Hepatocyte (in vitro differentiated cells): ENCODE measurements around the gene ZMYM2. TPM values are rescaled to one million over a fixed set of nuclear protein-coding genes. Genes with fewer than 3 reads are reported as not detected.
"Not testable (repeated sequence)": the region's sequence is repeated elsewhere in the genome, so short reads cannot be mapped to it uniquely, and the experiment has no call there.

Source experiments
- DNase-seq: peaks from one replicate; pipeline ENCODE4 v3.0.0-alpha.2; 2016; ENCODE audit warnings: low spot score
- H2AFZ ChIP-seq: fragments of 200-600 bp; sonication (generic); 2 replicates; pipeline ENCODE4 v1.6.0; 2016; ENCODE audit warnings: antibody characterized with exemption, mild to moderate bottlenecking
- H3K27ac ChIP-seq: fragments of 200-600 bp; sonication (generic); 2 replicates; pipeline ENCODE4 v1.5.1; 2016; ENCODE audit warnings: mild to moderate bottlenecking
- H3K27me3 ChIP-seq: fragments of 200-600 bp; sonication (generic); 2 replicates; pipeline ENCODE4 v1.6.1; 2016
- H3K36me3 ChIP-seq: fragments of 200-600 bp; sonication (generic); replicated peaks from 2 replicates; pipeline ENCODE4 v1.5.1; 2016; ENCODE audit warnings: low read depth; ENCODE audit not compliant: insufficient read depth
- H3K4me1 ChIP-seq: fragments of 200-600 bp; sonication (generic); 2 replicates; pipeline ENCODE4 v1.5.1; 2016; ENCODE audit warnings: mild to moderate bottlenecking, moderate library complexity; ENCODE audit not compliant: insufficient read depth
- H3K4me2 ChIP-seq: fragments of 200-600 bp; sonication (generic); 2 replicates; pipeline ENCODE4 v1.6.0; 2016
- H3K4me3 ChIP-seq: fragments of 200-600 bp; sonication (generic); 2 replicates; pipeline ENCODE4 v1.5.1; 2016; ENCODE audit warnings: mild to moderate bottlenecking
- H3K79me2 ChIP-seq: fragments of 200-600 bp; sonication (generic); 2 replicates; pipeline ENCODE4 v1.6.0; 2017; ENCODE audit warnings: mild to moderate bottlenecking
- H3K9me2 ChIP-seq: fragments of 200-600 bp; sonication (generic); replicated peaks from 2 replicates; pipeline ENCODE4 v1.6.0; 2017; ENCODE audit warnings: mild to moderate bottlenecking; ENCODE audit not compliant: insufficient read depth
- H3K9me3 ChIP-seq: fragments of 200-600 bp; sonication (generic); 2 replicates; pipeline ENCODE4 v1.5.1; 2016; ENCODE audit warnings: low read depth, mild to moderate bottlenecking
- H4K20me1 ChIP-seq: fragments of 200-600 bp; sonication (generic); 2 replicates; pipeline ENCODE4 v1.6.0; 2016; ENCODE audit warnings: mild to moderate bottlenecking; ENCODE audit not compliant: insufficient read depth, poor library complexity, severe bottlenecking
- EZH2 ChIP-seq: fragments of 200-600 bp; sonication (generic); IDR thresholded peaks from 2 replicates; pipeline ENCODE4 v1.6.1; 2016; ENCODE audit warnings: antibody characterized with exemption, mild to moderate bottlenecking, borderline replicate concordance
- EZH2phosphoT487 ChIP-seq: fragments of 200-600 bp; sonication (generic); IDR thresholded peaks from one replicate; pipeline ENCODE4 v1.6.1; 2018; ENCODE audit warnings: antibody characterized with exemption, mild to moderate bottlenecking, low read depth, moderate library complexity; ENCODE audit not compliant: unreplicated experiment, severe bottlenecking
- WGBS: methylation state at CpG from one replicate; pipeline ENCODE4 v1.1.6; 2016; ENCODE audit warnings: low lambda C conversion rate; ENCODE audit errors: missing lambda C conversion rate; 5-methylcytosine and 5-hydroxymethylcytosine counted together
- polyA plus RNA-seq: library from polyadenylated mRNA; unstranded; fragments of >200 nt; fragmentation: Nextera tagmentation; extraction: Ambion mirVana; gene quantifications from 2 replicates; pipeline ENCODE4 v1.2.1, GENCODE V29; 2016
- total RNA-seq: library from RNA; depleted of rRNA; stranded (reverse); fragments of >200 nt; gene quantifications from 2 replicates; pipeline ENCODE4 v1.2.3, GENCODE V29; 2014
- TF ChIP-seq, protein P1 (sequence below): fragments of 200-600 bp; sonication (generic); IDR thresholded peaks from 2 replicates; pipeline ENCODE4 v1.5.1; 2016; ENCODE audit warnings: antibody characterized with exemption, mild to moderate bottlenecking; ENCODE audit not compliant: poor library complexity

The ZMYM2 gene
- total and polyA plus RNA-seq, 2 experiments from 2014 or later = 25.2 to 91.1 TPM

DNA sequence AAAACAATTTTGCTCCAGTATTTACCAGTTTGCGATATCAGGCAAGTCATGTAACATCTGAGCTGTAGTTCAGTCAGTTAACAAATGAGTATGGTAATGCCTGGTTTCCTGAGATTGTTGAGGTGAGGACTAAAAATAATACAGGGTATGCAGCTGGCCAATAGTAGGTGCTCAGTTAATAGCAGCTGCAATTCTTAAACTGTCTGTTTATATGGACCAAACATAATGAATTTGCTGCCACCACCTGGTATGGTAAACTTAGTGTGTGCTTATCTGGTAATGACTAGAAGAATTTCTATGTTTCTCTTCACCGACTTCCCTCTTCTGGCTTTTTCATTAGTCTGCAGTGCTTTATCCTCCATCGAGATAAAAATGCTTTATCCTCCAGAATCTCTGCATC is 9.1 kb downstream of the ZMYM2 start:
- no peaks in the 10 kb centered on the region for H3K4me1 ChIP-seq
- TF ChIP-seq EZH2phosphoT487 = no peak
- TF ChIP-seq EZH2 = no peak
- TF ChIP-seq, protein P1, sequence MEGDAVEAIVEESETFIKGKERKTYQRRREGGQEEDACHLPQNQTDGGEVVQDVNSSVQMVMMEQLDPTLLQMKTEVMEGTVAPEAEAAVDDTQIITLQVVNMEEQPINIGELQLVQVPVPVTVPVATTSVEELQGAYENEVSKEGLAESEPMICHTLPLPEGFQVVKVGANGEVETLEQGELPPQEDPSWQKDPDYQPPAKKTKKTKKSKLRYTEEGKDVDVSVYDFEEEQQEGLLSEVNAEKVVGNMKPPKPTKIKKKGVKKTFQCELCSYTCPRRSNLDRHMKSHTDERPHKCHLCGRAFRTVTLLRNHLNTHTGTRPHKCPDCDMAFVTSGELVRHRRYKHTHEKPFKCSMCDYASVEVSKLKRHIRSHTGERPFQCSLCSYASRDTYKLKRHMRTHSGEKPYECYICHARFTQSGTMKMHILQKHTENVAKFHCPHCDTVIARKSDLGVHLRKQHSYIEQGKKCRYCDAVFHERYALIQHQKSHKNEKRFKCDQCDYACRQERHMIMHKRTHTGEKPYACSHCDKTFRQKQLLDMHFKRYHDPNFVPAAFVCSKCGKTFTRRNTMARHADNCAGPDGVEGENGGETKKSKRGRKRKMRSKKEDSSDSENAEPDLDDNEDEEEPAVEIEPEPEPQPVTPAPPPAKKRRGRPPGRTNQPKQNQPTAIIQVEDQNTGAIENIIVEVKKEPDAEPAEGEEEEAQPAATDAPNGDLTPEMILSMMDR = no peak
- 94% methylated on average over 3 of the region's 3 CpGs for WGBS

DNA sequence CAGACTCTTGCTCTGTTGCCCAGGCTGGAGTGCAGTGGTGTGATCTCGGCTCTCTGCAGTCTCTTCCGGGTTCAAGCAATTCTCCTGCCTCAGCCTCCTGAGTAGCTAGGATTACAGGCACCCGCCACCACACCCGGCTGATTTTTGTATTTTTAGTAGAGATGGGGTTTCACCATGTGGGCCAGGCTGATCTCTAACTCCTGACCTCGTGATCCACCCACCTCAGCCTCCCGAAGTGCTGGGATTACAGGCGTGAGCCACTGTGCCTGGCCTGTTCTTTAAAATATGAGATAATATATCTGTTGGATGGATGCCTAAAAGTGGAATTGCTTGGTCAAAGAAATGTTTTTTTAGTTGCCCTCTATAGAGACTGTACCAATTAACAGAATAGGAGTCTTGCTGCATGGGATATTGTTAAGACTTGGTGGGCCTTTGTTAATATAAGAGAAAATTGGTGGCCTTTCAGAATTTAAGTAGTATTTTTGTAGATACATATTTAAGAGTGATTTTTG is 16.0 kb downstream of the ZMYM2 start:
- H3K36me3 ChIP-seq = not testable (repeated sequence)
- peaks cover 26% of the 10 kb centered on the region for H4K20me1 ChIP-seq

More for the DNA sequence above, 9.1 kb downstream of the ZMYM2 start:
- peaks cover 82% of the 10 kb centered on the region for H4K20me1 ChIP-seq
- H3K36me3 ChIP-seq = no peaks in the 10 kb centered on the region
- no peaks in the 10 kb centered on the region for H3K9me2 ChIP-seq
- DNase-seq = no peak
- H2AFZ ChIP-seq = no peak overlapping the region
- H3K9me3 ChIP-seq = no peaks in the 10 kb centered on the region
- no peak overlapping the region for H3K4me3 ChIP-seq
- H3K4me2 ChIP-seq = no peak overlapping the region
- peaks cover 100% of the 10 kb centered on the region for H3K79me2 ChIP-seq
- H3K27ac ChIP-seq = no peak overlapping the region
- no peaks in the 10 kb centered on the region for H3K27me3 ChIP-seq

DNA sequence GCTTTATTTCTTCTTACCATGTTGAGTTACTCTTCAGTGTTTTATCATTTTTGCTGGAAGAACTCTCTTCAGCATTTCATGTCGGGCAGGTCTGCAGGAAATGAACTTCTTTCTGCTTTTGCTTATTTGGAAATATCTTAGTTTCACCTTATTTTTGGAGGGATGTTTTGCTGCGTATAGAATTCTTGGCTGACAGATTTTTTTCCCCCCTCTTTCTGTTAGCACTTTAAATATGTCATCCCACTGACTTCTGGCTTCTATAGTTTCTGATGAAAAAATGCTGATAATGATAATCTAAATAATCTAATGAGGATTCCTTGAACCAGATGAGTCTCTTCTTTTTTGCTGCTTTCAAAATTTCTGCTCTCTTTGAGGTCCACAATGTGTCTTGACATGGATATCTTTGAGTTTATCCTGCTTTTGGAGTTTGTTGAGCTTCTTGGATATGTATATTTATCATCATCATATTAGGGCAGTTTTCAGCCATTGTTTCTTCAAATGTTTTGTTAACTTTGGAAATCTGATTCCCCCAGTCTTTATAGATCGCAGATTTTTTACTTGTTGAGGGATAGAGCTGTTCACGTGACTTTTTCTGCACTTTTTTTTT is 20.4 kb downstream of the ZMYM2 start:
- Histone ChIP-seq H2AFZ (no peak overlapping the region), H3K27ac (no peak overlapping the region), H3K9me3 (peaks cover 4% of the 10 kb centered on the region), H3K4me3 (peak overlapping the region; percentile 15), H4K20me1 (peaks cover 40% of the 10 kb centered on the region), H3K36me3 (no peaks in the 10 kb centered on the region), H3K9me2 (no peaks in the 10 kb centered on the region), H3K79me2 (peaks cover 100% of the 10 kb centered on the region), H3K4me2 (no peak overlapping the region), H3K4me1 (peaks cover 5% of the 10 kb centered on the region), H3K27me3 (no peaks in the 10 kb centered on the region)
- TF ChIP-seq EZH2 = no peak
- TF ChIP-seq EZH2phosphoT487 = no peak
- TF ChIP-seq, protein P1 = no peak
- no peak for DNase-seq
- 98% methylated on average over 4 of the region's 4 CpGs for WGBS

More for the DNA sequence above, 16.0 kb downstream of the ZMYM2 start:
- H3K27ac ChIP-seq, H3K27me3 ChIP-seq, DNase-seq, H3K4me1 ChIP-seq, H2AFZ ChIP-seq, H3K9me3 ChIP-seq, H3K9me2 ChIP-seq, H3K4me3 ChIP-seq, H3K4me2 ChIP-seq: not testable (repeated sequence)
- WGBS = 94% methylated on average over 7 of the region's 7 CpGs
- peaks cover 100% of the 10 kb centered on the region for H3K79me2 ChIP-seq

DNA sequence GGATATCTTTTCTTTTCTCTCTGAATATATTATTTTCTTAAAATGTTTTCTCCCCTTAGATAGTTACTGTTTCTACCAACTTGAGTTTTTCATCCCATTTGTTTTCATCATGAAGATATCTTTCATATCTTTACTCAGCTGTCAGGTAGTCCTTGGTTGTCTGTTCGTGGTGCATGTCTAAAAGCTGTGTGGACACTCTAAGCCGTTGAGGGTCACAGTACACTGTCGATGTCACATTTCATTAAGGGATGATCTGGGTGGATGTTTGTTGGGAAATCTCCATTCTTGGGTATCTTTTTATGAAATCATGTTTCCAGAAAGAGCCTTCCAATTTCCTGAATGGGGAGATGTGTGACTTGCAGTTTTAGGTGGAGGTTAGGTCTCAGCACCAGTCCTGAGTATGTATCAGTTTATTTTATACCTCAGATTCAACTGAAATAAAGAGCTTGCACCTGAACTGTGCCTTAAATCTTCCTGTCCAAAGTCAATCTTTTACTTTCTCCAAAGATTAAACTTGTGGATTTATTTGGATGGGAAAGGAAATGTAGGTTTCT is 23.2 kb downstream of the ZMYM2 start:
- H3K4me1 ChIP-seq = peaks cover 5% of the 10 kb centered on the region
- no peak for DNase-seq
- peaks cover 60% of the 10 kb centered on the region for H4K20me1 ChIP-seq
- H2AFZ ChIP-seq = no peak overlapping the region
- TF ChIP-seq EZH2 (no peak), EZH2phosphoT487 (no peak)
- TF ChIP-seq, protein P1 = no peak
- no peaks in the 10 kb centered on the region for H3K36me3 ChIP-seq
- WGBS = 89% methylated on average over 3 of the region's 3 CpGs
- no peaks in the 10 kb centered on the region for H3K9me2 ChIP-seq
- no peaks in the 10 kb centered on the region for H3K9me3 ChIP-seq
- H3K79me2 ChIP-seq = peaks cover 99% of the 10 kb centered on the region
- no peak overlapping the region for H3K4me2 ChIP-seq
- H3K4me3 ChIP-seq = no peak overlapping the region
- no peaks in the 10 kb centered on the region for H3K27me3 ChIP-seq
- H3K27ac ChIP-seq = no peak overlapping the region
